GM18907 (cell line): ENCODE measurements around the gene DUOX1.

Experiments used
- ATAC-seq: cut with Tn5 transposase; IDR thresholded peaks from one replicate; pipeline ENCODE4 v1.9.1; 2021; ENCODE audit warnings: mild to moderate bottlenecking, moderate library complexity; ENCODE audit not compliant: unreplicated experiment

Gene DUOX1

DNA sequence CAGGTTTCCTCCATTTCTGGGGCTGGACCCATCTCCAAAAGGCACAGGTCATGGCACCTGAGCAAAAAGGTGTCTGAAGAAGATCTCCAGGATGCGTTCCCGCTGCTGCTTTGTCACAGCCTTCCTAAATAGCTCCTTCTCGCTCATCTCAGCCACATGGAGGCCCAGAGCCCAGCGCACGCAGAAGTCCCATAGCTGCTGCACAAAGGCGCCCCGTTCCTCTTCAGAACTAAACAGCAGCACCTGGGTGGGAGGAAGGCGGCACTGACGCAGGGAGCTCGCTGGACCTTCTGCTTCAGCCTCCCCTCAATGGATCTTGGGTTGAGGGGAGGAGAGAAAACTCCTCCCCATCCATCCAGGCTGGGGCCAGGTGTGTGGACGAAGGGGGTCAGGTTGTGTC, 24.2 kb upstream of the DUOX1 start:
- no peak for ATAC-seq

DNA sequence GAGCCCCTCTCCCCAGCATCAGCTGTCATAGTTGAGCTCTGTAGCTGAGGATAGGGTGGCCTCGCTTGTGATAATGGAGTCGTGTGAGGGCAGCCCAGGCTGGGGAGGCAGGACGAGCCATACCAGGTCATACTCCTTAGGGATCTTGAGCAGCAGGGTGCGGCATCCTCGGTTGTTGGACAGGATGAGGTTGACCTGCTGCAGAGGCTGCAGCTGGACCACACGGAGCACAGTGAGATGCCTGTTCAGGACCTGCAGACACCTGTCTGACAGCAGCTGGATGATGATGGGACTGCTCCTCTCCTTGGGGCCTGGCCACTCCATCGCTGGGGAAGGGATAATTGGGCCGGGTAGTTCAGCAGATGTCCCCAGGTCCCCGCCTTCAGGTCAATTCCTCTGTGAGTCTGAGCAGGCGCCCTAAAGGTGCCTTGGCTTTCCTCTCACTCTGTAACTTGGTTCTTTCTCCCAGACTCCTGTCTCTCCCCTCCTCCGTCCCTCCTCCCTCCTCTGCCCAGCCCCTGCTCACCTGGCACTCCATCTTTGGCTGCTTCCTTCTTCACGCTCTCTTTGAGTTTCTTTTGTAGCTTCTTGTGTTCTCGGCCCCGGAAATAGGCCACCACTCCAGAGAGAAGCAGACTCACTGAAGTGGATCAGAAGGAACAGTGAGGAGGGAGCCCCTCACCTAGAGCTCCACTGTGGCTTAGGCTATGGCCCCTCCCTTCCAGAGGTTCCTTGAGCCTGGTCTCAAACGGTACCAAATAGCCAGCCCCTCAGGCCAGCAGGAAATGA, 23.6 kb upstream of the DUOX1 start:
- ATAC-seq: no peak

DNA sequence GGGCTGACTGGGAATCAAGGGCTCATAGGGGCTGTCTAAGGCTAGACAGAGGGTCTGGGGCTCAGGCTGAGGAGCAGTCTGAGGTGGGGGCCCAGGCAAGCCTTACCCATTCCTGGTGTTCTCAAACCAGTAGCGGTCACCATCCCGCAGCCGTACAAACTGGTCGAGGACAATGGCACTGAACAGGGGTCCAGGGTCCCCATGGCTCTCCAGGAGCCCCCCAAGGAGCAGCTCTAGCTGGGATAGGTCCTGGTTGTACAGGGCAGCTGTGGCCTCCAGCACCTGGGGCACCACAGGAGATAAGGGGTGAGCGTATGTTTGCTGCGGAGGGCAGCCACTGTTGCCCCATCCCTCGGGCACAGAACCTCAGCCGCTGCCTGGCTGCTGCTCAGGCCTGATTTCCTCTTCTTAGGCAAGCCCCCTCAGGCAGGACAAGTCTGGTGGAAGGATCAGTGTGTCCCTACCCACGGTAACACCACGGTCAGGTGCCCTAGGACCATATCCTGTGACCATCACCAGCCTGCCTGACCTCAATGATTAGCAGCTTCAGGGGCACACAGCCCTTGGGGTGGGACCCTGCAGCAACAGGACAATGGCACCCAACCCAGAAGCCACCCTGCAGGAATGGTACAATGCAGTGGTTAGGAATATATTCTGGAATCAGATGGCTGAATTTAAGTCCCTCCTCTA, 21.7 kb upstream of the DUOX1 start:
- no peak for ATAC-seq

DNA sequence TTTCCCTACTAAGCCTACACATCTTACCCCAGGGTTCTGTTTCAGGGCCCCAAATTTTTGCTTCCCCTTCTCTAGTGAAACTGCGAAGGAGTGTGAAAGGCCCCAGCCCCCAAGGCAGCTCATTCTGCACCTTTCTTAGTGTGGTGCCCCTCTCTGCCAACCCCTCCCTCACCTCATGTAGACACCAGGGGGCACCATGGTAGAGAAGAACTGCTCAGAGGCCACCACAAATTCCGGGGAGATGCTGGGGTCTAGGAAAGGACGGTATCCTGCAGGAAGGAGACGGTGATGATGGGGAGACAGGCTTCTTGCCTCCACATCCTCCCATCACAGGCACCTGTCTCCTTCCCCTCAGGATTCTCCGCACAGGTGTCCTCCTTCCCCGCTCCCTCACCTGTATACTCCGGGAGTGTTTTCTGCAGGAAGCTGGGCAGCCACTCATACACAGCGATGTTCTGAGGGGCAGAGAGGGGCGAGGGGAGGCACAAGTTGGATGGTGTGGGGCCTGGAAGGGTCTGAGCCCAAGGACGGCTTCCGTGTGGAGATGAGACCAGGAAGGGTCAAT, 19.5 kb upstream of the DUOX1 start:
- ATAC-seq: no peak

DNA sequence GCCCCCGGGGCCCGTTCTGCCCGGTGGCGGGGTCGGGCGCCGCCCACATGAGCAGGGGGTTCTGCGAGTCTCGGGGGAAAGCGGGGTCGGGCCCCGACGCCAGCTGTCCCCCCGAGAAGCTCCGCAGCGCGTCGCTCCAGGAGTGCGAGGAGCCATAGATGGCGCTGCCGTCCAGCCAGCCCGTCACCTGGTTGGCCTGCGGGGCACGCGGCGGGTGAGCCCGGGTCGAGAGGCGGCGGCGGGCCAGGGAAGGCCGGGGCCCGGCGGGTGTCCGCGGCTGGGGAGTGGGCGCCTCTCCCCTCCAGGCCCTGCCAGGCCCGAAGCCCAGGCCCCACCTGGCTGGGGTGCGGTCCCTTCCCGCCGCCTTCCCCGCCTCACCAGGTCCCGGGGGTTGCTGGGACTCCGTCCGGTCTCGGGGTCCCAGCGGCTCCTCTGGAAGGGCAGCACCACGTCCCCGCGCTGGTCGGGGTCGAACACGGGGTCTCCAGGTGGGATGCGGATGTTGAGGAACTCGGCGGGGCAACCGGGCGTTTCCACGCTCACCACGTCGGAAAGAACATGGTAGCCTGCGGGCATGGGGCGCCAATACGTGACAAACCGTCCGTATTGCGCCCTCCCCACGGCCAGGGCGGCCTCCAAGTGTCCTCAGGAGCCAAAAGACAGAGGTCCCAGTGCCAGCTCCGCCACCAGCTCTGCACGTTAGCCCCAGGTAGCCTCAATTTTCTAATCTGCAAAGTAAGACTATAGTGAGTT, 18.2 kb upstream of the DUOX1 start:
- ATAC-seq: no peak

DNA sequence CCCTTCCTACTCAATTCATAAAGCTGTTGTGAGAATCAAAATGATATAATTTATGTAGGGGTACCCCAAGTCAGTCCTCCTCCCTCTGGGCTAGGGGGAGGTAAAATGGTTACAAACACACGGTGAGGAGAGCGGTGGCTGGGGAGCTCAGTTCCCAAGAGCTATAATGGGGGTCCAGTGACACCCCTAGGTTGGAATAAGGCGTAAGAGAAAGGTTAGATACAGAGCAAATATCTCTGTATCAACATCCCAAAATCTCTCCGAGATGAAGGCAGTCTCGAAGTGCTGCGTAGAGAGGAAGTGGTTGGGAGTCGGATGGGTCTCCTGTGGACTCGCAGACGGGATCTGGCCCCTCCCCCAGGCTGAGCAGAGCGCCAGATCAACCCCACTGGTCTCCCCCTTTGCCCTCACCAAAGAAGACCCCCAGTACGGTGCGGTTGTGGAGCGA, 17.6 kb upstream of the DUOX1 start:
- ATAC-seq: no peak

DNA sequence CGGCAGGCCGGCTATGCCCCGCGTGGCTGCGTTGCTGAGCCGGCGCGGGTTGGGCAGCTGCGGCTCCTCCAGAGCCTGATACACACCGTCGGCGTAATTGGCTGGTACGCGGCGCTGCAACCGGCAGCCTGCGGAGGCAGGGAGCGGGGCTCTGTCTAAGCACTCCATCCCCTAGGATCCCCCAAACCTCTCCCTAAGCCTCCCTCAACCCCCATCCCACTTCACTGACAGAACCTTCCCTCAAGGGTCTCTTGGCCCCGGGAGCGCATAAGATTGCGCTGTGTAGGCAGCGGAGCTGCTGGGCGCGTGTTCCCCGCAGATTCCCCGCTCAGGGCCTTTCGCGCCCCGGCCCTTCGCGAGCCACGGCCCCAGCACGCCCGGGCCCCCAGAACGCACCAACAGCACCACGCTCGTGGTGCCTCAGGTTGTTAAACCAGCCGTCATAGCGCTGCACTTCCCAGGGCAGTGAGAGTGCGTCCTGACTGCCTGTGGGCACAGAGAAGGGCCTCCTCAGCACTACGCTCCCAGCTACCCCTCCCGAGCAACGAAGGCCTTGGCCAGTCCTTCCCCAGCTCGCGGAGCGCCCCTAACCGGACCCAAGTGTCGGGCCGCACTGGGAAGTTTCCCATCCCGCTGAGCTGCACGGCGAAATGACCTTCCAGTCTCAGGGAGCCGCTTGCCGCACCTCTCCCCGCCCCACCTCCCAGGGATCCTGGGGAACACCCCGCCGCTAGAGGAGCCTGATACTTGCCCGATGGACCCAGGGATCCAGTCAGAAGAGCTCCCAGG, 17.0 kb upstream of the DUOX1 start:
- no peak for ATAC-seq

DNA sequence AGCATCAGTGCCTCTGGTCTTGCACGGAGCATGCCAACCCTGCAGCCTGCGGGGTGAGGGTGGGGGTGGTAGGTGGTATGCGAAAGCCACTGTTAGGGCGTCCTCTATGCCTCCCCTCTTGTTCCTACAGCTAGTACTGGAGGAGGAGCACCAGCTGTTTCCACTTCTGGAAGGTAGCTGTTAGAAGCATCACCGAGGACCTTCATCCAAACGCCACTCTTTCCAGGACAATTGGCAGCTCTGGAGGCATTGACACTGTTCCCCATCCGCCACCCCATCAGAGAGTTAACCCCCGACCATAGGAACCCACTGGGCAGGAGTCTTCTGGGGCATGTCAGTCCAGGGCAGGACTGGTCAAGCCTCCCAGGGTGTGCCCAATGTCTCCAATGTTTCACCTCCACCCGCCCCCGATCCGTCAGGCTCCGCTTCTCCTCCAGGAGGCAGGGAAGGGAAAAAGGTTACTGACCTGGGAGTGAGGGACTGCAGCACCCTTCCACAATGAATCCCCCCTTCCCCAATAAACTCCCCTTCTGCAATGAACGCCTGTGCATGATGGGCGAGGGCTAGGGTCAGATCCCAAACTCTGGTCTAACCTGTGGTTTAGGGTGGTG, 16.3 kb upstream of the DUOX1 start:
- no peak for ATAC-seq

DNA sequence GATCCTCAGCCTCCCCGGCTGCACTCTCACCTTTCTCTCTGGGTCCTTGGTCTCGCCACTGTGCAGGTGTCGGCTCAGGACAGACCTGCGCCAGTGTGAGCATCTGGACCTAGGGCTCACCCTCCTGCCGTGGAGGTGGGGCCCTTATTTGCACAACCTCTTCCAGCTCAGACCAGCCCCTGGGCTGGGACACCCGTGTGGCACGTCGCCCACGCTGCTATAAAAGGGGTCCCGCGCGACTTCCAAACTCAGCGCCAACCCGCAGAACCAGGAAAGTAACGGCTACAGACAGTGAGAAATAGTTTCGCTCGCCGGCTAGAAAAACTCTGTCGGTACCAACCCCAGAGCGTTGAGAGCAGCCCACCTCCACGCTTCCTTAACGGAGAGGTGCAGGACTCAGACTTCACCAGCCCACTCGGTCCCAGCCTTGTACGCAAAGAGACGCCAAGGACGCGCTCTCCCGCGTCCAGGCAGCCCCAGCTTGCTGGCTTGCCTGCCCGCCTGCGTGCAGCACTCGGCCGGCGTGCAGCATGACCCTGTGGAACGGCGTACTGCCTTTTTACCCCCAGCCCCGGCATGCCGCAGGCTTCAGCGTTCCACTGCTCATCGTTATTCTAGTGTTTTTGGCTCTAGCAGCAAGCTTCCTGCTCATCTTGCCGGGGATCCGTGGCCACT, 15.6 kb upstream of the DUOX1 start, which contains the start of the genes DUOX2 and DUOXA2:
Gene DUOX2 (minus strand): TSS at position 97 of the 675 bp plus-strand sequence. CDS start 761 bp downstream, outside the sequence.
Gene DUOXA2 (plus strand): TSS at position 251 of the 675 bp plus-strand sequence. CDS start 280 bp downstream, at position 531.
- no peak for ATAC-seq

DNA sequence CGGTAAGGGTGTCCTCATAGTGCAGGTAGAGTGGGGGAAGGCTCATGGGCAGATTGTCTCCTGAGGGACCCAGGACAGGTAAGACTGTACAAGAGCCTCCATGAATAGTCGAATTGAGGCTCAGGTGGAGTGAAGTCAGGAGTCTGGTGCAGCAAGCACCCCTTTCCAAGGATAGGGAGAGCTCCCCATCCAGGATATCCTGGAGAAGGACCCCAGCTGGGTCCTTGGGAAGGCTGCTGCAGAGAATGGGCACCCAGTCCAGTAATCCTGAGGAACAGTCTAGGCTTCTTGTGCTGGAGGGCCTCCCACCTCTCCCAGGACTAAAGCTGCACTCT, 15.1 kb upstream of the DUOX1 start:
- no peak for ATAC-seq

DNA sequence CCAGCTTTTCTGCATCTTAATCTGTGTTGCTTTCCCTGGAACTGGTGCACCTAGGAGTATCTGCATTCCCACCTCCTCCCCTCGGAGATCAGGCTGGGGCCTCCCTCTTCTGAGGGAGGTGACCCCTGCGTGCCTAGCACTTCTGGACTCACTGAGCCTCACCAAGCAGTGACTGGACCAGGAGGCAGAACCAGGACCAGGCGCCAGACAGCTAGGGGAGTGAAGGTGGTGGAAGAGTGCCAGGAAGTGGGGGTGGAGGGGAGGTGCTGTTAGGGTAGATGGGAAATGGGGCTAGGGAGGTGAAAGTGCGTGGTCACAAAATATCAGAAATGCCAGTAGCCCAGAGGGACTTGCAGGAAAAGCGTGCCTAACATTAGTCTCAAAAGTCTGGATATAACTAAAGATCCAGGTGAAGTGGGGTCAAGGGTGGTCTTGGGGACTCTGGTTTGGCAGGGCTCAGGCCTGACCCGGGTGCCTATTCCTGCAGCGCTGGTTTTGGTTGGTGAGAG, 14.4 kb upstream of the DUOX1 start:
- no peak for ATAC-seq

DNA sequence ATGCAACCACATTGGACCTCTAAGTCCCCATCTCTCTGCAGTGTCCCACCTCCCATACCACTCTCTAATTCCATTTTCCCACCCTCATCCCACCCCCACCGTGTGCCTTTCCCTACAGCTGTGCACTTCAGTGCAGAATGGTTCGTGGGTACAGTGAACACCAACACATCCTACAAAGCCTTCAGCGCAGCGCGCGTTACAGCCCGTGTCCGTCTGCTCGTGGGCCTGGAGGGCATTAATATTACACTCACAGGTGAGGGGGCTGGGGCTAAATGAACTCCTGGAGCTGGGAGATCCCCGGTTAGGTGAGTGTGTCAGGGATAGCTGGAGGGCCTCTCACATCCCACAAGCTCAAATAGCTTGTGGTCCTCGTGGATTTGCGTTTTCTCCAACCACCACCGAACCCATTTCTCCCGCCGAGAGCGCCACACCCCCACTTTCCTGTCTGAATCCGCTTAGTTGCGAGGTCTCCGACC, 13.8 kb upstream of the DUOX1 start:
- no peak for ATAC-seq

DNA sequence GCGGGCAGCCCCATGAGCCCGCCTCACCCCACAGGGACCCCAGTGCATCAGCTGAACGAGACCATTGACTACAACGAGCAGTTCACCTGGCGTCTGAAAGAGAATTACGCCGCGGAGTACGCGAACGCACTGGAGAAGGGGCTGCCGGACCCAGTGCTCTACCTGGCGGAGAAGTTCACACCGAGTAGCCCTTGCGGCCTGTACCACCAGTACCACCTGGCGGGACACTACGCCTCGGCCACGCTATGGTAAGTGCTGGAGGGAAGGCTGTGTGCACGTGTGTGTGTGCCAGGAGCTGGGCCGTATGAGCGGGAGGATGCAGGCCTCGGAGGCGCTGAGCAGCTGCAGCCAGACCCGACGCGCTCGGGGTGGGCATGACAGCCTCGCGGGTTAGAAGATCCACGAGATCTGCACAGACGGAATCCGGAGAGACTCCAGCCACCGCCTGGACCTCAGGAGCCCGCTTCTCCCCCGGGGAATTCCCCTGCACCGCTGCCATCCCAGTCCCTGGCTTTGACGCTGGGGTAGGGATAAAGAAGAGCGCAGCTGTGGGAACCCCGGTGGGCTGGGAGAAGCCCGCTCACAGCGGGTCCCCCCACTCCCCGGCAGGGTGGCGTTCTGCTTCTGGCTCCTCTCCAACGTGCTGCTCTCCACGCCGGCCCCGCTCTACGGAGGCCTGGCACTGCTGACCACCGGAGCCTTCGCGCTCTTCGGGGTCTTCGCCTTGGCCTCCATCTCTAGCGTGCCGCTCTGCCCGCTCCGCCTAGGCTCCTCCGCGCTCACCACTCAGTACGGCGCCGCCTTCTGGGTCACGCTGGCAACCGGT, 13.1 kb upstream of the DUOX1 start:
- ATAC-seq: no peak

DNA sequence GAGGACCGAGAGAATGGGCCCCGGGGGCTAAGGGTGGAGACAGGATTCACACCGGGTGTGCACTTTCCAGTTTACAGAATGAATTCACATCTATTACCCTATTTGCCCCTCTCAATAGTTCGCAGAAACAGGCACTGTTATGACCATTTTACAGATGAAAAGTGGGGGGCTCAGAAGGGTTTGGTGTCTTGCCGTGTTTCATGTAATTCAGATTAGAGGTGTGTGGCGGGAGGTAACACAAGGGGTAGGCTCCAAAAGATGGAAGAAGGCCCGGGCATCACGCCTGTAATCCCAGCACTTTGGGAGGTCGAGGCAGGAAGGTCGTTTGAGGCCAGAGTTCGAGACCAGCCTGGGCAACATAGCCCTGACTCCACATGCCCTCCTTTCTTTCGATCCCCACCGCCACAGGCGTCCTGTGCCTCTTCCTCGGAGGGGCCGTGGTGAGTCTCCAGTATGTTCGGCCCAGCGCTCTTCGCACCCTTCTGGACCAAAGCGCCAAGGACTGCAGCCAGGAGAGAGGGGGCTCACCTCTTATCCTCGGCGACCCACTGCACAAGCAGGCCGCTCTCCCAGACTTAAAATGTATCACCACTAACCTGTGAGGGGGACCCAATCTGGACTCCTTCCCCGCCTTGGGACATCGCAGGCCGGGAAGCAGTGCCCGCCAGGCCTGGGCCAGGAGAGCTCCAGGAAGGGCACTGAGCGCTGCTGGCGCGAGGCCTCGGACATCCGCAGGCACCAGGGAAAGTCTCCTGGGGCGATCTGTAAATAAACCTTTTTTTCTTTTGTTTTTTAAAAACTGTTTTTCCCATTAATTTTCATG, 12.3 kb upstream of the DUOX1 start:
- peak; percentile 4 for ATAC-seq

DNA sequence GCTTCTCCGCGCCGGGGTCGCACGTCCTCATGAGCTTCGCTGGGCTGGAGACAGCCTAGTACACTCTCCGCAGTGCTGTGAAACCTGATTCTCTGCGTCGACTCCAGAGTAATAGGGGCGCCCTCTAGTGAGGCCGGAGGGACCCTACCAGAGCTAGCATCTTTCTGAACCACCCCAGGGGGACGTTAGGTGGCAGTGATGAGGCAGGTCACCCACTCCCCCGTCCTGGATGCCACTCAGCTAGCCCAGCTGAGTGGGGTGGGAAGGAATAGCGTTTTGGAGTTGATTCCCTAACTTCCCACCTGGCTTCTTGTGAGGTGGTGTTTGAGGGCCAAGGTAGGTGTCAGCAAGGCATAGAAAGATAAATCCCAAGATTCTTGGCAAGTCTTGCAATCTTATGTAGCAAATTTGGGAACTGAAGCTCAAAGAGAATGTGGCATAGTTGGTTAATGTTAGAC, 11.6 kb upstream of the DUOX1 start:
- peak; percentile 93 for ATAC-seq

DNA sequence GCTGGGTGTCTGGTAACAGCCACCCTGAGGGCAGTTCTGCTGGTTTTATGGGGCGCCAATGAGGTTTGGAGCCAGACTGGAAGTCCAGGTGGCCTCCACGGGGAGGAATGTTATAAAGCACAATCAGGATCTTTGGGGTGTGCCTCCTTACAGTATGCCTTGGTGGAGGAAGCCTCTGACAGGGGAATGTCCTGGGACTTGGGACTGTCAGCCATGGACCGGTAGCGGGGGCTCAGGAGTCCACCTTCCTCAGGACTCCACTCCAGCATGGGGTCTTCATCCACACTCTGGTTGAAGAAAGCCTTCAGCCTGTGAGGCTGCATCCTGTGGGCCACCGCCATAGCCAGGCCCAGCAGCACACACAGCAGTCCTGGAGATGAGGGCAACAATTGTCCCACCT, 10.8 kb upstream of the DUOX1 start:
- no peak for ATAC-seq
